Stimulated activated CD8-positive, alpha-beta memory T cell treated with anti-CD3 and anti-CD28 coated beads, Interleukin-15, amount 100 ng/mL, for 48 hours (primary cell): ENCODE data around the gene KRT39.
"Not testable (repeated sequence)": the region's sequence is repeated elsewhere in the genome, so short reads cannot be mapped to it uniquely, and the experiment has no call there.

Source experiments
- DNase-seq, 2 donors: peaks; one replicate each; pipeline ENCODE4 v3.0.0-alpha.2; 2020; ENCODE audit warnings: low read depth in 2 of 2

KRT39 gene

DNA sequence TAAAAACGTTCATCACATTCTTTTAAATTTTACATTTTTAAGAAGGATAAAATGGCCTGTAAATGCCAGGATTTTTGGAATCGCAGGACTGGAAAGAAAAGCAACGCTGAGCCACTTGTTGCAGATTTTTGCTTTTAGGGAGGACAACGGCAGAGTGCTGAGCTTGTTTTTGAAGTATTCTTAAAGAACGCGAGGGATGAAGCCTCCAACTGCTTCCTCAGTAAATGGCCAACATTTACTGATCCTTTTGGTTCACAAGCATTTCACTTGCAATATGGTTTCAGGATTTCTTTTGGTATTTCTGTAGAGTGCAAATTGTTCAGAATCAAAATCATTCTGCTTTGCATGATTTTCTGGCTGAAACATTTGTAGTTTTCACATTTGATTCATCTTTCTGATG, 26.5 kb downstream of the KRT39 start:
- no peak for DNase-seq

DNA sequence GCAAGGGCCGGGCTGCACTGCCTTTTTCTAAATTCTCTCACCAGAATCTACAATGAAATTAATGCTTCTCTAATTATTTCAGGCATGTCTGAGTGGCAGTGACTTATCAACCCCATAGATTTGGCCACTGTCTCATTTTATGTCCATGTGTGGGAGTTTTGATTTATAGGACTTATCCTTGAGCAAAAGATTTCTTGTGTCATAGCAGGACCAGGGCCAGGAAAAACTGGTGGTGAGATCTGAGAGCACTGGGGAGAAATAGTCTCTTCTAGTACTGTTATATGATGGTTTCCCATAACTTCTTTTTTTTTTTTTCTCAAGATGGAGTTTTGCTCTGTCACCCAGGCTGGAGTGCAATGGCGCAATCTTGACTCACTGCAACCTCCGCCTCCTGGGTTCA, 27.8 kb downstream of the KRT39 start:
- no peak for DNase-seq

DNA sequence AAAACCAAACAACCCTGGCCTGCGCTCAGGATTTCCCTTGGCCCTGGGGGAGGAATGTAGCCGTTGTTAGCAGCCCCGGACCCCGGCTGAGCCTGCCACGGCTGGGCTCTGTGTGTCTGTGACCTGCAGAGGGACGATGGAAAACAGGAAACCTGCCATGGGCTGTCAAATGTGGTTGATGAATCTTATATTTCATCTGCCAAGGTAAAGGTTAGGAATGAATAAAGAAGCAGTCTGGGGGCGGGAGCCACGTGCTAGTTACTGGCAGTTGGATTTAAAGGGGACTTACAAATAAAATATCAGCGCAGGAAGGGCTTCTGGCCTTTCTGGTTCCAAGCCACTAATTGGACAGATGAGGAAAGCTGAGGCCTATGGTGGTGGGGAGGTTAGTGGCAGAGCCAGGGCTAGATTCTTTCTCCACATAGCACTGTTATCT, 29.3 kb downstream of the KRT39 start, which contains the start of gene KRT23:
Gene KRT23, minus strand, starts transcription at position 263 of the 436 bp plus-strand sequence. CDS start 1,043 bp downstream, outside the sequence.
- no peak for DNase-seq

DNA sequence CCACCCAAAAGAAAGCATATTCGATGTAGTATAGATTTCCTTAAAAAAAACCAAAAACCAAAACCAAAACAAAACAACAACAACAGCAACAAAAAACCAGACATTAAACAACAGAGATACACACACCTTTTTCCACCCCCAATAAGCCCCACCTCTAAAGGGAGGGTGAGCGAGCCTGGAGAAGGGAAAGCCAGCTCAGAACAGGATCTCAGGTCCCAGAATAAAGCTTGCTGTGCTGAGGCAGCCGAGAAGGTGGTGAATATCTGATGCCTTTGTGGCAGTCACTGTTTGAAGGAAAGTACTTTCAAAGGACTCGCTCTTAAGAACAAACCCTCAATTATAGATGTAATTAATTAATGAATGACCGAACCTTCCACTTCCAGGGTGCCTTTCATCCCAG, 29.8 kb downstream of the KRT39 start:
- no peak for DNase-seq

DNA sequence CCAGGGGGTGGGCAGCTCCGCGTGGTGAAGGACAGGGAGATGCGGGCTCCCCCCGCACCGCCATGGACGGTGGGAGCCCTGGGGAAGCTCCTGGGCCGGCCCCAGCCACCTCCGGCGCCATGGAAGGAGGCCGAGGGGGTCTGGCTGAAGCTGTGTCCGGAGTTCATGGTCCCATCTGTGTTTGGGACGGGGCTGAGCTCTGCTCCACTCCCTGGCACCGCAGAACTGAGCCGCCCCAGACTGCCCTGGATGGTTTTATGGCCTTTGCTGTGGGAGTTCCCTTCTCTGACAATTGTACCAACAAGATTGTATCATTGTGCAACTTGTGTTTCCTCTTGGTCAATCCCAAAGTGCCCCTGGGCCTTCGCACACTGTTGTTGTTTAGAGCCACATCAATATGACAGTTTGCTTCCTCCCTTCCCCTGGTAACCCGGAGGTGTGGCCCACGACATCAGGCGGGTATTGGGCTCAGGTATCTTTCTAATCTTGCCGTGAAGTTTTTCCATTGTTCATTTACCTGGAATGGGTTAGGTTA, 30.2 kb downstream of the KRT39 start:
- DNase-seq, result no peak

DNA sequence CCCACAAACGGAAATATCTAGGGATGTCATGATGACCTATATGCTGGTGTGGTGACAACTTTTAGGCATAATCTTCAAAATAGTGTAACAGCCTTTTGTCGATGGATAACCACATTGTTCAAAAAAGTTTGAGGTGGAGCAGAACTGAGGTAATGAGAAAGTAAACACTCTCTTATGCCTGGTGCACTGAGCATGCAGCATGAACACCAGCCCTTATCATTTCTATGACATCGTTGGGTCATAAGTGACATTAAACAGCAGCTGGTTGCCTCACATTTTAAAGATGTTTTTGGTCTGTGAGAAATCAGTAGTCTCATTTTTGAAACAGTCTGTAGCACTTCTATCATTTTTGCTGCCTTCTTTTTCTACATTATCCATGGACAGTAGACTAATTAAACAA, 31.1 kb downstream of the KRT39 start:
- DNase-seq, result no peak

DNA sequence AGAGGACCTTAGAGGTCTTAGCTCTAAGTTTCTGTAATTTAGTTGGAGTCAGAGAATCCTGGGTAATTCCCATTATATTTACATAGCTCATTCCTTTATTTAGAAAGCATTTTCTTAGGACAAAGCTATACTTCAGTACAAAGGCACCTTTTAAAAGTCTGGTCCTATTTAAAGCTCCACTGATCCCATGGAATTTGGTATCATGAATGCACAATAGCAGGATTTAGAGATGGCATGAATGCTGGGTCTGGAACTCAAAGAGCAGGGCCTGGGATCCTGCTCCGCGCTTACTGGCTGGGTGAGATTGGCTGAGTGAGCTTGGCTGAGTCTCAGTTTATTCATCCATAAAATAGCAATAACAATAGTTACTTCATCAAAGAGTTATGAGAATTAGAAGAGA, 34.1 kb downstream of the KRT39 start:
- DNase-seq, result no peak

DNA sequence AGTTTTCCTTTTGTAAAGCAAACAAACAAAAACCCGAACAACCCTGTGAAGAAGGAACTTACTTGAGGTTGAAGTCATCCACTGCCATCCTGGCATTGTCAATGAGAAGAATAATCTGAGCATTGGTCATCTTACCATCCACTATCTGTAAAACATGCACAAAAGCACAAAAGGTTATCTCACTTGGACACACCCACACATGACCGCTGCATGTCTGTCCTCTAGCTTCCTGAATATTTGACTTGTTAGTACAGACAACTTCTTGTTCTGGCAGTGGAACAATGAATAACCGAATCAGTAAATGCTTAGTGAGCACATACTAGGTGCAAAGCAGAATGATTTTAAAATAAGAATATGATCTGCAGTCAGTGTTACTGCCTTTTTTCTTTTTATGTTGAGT, 35.4 kb downstream of the KRT39 start:
- no peak for DNase-seq

DNA sequence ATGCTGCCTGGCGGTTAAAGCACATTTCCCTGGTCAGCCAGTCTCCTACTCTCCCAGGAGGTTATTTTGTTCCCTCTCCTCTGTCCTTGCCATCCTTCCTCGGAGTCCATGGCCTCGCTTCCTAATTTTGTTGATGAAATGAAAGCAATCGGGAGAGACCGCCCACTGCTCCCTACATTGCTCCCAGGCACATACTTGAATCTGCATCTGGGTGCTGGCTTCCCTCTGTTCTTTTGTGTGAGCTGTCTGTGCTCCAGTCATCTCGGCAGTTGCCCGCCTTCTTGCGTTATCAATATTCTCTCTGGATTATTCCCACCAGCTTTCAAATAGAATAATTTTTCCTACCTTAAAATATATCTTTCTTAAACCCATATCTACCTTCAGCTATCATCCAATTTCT, 40.4 kb downstream of the KRT39 start:
- no peak for DNase-seq

DNA sequence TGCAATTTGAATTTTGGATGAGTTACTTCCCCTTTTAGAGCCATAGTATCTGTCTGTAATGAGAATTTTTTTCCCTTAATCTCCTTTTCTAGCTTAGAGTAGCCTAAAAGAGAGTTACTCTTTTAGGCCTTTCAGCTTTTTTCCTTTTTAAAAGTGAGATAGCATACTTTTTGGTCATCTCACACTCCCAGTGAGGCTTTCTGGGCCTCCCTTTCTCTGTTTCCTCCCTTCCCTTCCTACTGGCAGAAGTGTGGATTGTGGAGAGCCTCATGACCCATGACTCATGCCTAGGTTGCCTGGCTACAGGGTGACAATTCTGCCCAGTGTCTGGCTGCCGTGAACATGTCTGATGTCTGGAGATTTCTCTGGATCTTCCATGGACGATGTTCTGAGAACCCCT, 44.5 kb downstream of the KRT39 start:
- no peak for DNase-seq

DNA sequence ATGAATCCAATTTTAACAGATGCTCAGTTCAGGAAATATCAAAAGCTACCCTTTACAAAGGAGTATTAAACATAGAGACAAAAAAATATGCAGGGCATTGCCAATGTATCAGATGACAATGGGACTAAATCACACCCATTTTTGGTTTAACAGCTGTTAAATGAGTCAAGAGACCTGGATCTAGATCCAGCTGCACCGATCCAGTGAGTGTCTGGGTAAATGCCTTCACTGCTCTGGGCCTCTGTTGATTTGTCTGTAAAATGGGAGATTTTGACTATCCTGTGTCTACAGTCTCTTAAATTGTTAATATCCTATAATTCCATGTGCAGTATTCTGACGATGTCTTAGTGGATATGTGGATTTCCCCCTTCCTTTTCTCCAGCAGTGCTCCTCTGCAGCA, 45.7 kb downstream of the KRT39 start:
- DNase-seq, result no peak

DNA sequence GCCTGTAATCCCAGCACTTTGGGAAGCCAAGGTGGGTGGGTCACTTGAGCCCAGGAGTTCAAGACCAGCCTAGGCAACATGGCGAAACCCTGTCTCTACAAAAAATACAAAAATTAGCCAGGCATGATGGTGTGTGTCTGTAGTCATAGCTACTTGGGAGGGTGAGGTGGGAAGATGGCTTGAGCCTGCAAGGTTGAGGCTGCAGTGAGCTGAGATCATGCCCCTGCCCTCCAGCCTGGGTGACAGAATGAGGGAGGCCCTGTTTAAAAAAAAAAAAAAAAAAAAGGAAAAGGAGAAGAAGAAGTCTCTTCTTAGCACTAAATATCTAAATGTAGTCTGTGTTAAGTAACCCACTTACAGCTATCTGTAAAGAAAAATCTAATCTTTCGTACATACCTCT, 49.6 kb downstream of the KRT39 start:
- DNase-seq, result not testable (repeated sequence)

DNA sequence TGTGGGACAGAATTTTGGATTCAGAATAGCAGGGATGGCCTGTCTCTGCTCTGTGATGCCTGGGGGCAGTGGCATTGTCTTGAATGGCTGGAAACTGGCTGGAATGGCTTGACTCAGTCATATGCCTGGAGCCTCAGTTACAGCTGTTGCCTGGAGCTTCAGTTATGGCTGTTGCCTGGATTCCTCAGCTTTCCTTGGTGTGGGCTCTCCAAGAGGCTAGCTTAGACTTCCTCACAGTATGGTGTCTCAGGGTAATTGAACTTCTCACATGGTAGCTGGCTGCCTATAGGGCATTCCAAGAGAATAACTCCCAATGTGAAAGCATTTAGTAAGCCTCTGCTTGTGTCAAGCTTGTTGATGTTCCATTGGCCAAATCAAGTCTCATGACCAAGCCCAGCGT, 50.4 kb downstream of the KRT39 start:
- DNase-seq, result no peak

DNA sequence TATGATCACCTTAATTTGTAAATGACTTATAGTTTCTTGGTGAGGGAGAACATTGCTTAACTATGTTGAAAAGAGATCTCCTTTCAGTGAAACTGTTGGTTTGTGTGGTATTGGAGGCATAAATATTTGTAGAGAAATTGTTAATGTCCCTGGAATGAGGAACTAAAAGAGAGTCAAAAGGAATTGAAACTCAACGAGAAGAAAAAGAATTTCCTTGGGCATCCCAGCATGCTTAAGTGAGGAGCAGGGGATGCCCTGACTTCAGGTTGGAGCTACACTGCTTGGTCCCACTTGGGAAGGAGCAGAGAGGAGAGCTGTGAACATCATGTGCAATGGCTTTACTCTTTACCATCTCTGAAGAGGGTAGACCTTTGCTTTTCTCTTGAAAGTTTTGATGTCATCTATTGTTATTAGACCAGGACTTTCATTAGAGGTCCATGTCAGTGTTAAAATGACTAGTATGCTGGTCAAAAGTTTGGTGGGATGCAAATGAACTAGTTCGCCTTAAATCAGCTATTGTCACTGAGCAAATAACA, 51.0 kb downstream of the KRT39 start:
- DNase-seq, result no peak

DNA sequence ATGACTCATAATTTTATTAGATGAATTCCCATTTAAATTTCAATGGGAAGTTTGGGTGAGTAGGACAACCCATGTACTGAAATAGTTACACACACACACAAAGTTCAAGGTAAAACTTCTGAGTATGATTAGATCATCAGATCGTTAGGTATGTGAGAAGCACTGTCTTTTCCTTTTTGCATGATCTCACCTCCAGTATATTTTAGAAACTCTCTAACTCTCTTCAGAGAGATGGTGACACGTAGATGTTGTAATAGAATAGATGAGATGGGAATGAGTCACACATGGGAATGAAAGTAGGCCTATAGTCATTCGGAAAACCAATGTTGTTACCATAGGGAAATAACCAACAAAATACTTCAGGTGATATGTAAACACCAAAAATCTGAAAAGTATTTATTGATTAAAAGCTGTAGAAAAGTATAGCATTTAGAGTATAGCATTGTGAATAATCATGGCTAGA, 51.5 kb downstream of the KRT39 start:
- no peak for DNase-seq

DNA sequence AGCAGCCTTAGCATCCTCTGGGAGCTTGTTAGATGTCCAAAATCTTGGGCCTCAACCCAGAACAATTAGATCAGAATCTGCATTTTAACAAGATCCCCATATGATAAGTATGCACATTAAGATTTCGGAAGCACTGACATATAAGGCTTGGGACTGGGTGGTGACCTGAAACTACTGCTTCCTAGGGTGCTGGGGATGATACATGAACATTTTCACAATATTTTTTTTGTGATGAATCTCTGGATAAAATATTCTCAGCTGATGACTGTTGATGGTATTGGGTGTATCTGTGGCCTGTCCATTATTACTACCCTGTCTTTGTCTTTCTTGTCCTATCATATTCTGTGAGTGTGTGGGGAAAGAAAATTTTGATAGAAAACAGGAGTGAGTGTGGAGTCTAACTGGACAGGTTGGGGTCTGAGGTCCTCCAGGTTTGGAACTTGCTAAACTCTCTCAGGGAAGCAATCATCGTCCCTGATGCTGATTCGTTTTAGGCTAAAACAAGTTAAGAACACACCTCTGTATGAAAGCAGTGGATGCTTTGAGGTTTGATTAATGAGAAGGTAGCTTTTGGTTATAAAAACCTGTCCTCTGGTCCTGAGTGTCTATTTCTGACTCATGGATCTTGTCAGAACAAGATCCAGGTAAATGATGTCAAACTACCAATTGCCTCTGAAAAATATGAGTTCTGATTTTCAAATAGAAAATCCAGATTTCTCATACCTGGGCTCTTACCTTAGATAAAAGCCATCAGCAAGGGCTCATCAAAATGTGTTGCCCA, 52.5 kb downstream of the KRT39 start:
- no peak for DNase-seq

DNA sequence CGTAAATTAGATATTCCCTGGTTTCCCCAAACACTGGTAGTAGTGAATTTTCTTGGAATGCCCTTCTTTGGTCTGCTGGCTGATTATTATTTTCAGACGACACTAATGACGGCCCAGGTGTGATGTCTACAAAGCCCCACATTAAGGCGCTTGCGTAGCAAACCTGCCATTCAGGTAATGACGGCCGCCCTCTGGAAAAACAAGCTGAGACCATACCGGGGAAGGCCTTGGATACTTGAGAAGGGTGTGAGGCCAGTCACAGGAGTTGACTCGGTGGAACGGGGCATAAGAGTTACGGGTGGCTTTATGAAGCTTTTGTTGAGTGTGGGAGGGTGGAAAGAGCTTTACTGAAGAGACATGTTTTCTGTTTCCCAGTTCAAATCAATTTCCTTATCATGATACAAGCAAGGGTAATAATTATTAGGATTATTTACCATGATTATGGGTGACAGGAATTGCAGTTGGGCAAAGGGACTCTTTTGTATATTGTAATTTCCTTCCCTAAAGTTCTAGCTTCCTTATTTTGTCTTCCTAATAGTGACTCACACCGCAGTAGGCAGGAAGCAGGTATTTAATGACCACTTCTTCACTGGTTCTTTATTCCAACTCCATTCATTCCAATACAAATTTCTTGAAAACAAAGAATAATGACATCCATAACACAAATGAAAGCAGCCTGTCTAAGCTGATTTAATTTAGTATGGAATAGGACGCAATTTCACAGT, 54.1 kb downstream of the KRT39 start:
- DNase-seq, result no peak

DNA sequence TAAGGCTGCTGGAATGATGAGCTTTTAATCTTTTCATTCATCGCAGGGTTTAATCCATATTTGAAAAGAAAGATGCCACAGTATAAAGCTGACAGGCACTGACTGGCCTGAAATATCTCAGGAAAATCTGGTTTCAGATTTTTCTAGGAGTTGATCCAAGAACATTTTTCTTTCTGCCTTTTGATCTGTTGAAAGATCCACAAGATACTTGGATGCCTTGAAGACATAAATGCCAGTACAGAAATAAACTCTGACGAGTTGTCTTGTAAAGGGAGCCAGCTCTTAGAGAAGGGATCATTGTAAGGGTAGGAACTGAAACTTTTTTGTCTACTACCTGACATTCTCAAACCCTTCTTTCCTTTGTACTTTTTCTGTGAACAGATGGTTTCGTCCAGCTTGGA, 56.3 kb downstream of the KRT39 start:
- DNase-seq, result no peak

DNA sequence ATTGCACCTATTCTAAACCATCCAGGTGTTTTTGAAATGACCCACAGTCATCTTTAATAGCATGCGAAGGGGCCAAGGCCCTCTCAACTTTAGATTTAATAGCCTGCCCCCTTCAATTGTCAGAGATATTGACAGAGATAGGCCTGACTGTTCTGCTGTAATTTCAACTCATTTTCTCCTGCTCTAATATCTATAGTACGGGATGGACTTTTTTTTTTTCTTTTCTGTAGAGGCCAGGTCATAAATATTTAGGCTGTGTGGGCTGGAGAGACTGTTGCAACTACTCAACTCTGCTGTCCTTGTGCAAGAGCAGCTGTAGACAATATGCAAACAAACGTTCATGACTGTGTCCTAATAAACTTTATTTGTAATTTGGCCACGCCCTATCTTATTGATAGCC, 57.0 kb downstream of the KRT39 start:
- DNase-seq, result no peak

DNA sequence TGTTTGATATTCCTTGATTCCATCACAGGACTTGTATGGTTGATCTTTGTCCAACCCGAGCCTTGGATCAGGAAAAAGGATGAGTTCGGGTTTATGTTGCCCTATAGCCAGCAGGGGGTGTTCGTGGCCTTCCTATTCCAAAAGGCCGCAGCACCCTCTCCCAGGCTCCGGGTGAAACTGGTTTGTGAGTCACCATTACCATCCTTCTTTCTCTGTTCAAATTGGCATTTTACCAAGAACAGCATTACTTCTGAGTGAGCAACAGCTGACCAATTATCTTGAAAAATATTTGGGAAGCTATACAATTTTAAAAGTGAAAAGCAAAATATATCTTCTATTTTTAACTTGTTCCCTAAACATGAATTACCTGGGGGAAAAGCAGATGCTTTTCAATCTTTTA, 57.4 kb downstream of the KRT39 start:
- DNase-seq, result peak; percentile 36 to 44
